GM12878 (cell line): Measurements from ENCODE around the gene HESX1.

Source experiments
- CHD2 ChIP-seq: IDR thresholded peaks from 2 replicates; pipeline ENCODE4 v1.6.1; 2011; ENCODE audit warnings: low read depth, low read length, improper control_type of control experiment, borderline replicate concordance
- FOXM1 ChIP-seq: IDR thresholded peaks from 2 replicates; pipeline ENCODE4 v1.6.1; 2012; ENCODE audit warnings: low read depth, mild to moderate bottlenecking, inconsistent platforms, low read length, moderate library complexity
- MTA2 ChIP-seq: fragments of 450-650 bp; IDR thresholded peaks from 2 replicates; pipeline ENCODE4 v1.6.1; 2016; ENCODE audit warnings: low read depth, mild to moderate bottlenecking, moderate library complexity
- POLR2AphosphoS2 ChIP-seq: IDR thresholded peaks from 2 replicates; pipeline ENCODE4 v1.6.1; 2011; ENCODE audit warnings: low read depth, mild to moderate bottlenecking, low read length, improper control_type of control experiment, moderate library complexity
- STAT1 ChIP-seq: fragments of 450-650 bp; conservative IDR thresholded peaks from 2 replicates; pipeline ENCODE4 v1.6.1; 2014; ENCODE audit warnings: antibody characterized with exemption, mild to moderate bottlenecking
- YY1 ChIP-seq: IDR thresholded peaks from 2 replicates; pipeline ENCODE4 v1.6.1; 2011; ENCODE audit warnings: low read depth, mild to moderate bottlenecking, low read length

- TF ChIP-seq MTA2 (no peak), CHD2 (no peak), POLR2AphosphoS2 (no peak), STAT1 (no peak), YY1 (no peak), FOXM1 (no peak)
These were observed 5.1 kb downstream of the HESX1 start for GRCh38 chr3:57194641-57195040.
